ENCODE data around the gene CAB39.
"Not testable (repeated sequence)": the region's sequence is repeated elsewhere in the genome, so short reads cannot be mapped to it uniquely, and the experiment has no call there.

Gene CAB39

DNA sequence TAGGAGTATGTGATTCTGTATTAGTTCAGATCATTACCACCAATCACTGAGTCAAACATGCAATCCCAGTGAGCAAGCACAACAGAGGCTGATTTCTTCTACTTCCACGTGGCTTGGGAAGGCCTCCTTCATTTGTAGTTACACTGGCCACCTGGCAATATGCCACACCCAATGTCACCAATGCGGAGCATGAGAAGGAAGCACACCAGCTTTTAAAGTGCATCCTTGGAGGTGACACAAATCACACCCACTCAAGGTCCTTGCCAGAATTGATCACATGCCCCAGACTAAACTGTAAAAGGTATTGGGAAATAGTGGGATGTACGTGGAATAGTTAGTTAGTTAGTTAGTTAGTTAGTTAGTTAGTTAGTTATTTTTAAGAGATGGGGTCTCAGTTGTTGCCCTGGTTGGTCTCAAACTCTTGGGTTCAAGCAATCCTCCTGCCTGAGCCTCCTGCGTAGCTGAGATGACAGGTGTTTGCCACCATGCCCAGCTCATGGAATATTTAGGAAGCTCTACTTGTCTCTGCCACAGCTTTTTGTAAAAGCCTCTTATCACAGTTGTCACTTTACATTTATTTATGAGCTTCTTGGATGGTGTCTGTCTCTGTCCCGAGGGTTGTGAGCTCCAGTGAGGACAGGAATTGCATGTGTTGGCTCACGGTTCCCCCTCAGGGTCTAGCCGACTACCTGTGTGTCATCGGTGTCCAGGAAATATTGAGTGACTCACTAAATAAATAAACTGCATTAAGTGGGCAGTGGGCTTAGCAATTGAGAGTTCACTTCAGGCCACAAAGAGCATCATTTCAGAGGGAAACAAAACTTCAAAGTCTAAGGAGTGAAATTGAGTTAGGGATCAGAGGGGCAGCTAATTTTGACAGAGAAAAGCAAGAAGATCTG, 28.1 kb upstream of the CAB39 start:
- no peak for DNase-seq

DNA sequence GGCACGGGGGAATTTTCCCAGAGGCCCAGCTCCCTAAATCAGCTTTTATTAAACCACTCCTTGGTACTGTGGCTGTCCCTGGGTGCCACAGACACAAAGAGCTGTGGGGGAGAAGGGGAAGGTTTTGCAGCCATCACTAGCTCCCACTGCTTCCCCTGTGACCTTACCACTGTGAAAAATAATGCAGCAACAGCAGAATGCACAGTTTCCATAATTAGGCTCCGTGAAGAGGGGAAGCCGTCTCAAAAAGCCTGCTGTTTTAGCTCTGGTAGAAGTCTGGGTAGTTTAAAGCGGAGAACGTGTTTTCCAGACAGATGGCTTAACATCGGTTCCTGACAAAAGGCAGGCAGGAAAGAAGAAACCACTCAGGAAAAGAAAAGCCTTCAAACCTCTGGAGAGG, 27.5 kb upstream of the CAB39 start:
- no peak for DNase-seq

DNA sequence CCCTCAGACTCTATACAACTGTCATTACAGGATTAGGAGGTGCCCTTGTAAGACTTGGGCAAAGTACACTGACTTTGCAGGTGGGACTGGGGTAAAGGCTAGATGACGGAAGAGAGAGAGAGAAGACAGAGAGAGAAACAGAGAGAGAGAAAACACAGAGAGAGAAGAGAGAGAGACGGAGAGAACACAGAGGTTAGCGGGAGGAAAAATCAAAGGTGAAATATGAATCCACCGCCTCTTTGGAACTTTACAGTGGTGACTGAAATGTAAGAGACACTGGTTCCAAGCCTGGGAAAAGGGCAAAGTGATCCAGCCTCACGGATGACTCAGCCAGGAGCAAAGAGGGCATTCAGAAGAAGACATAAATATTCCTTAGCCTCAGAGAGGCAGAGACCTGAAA, 25.1 kb upstream of the CAB39 start:
- no peak for DNase-seq

DNA sequence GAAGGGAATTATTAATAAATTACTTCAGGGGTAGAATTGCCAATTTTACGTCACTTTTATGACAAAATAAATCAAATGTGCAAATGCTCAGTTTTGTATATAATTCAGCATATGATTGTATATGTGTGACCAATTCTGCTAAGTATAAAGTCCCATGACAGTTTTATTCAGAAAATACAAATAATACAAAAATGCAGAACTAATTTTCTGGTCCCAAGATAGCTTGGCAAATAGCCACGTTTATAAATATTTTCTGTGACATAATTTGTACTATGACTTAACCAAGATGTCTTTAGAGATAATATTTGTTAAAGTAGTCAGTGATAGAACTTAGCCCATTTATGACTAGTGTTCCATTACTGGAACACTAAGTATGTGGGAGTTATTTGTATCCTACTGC, 24.2 kb upstream of the CAB39 start:
- no peak for DNase-seq

DNA sequence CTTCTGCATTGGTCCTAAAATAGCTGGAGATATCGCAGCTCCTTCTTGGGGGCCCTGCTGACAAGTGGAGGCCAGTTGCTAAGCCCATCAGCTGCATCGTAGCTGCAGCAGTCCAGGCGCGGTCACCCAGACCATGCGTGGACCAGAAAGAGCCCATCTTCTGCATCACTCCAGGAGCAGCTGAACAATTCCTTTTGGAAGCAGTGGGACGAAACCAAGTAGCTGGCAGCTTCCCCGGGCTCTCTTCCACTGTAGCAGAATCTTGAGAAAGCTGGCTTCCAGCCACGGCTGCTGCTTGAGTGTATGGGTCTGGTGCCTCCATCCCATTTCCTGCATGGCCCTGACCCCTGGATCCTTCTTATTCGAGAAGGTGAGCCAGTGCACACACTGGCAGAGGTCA, 22.2 kb upstream of the CAB39 start:
- DNase-seq, result no peak

DNA sequence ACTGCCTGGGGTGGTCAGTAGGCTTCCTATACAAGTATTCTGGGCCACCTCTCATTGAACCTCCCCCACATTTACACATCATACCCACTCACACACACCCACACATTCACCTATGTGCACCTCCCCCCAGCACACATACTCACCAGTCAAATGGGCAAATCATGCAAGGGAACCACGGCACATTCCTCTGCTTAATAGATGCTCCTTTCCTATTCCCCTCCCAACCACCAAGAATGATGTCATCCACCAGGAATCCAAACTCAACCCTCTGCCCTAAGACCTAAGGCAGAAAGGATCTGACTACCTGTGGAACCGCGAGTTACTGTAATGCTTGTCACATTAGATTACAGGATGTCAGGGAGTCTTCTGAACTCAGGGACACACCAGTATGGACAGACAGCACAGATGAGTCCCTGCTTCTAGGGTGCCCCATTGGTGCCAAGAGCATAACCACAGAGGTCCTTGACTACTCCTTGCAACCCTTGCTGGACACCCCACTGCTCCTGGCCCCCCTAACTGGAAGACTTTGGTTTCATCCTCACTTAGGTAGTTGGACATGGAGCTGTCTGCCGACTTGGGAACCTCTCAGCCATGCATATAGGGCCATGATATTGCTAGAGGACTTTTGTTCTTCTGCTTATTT, 21.5 kb upstream of the CAB39 start:
- no peak for DNase-seq

DNA sequence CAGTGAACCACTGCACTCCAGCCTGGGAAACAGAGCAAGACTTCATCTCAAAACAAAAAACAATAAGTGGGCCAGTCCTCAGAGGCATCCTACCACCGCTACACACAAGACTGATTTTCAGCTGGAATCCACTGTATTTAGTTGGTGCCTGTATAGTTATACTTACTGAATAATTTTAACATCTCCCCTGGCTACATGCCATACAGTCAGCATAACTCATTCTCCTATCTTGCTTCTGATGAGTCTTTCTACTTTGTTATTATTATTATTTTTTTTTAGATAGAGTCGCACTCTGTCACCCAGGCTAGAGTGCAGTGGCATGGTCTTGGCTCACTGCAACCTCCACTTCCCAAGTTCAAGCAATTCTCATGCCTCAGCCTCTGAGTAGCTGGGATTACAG, 19.9 kb upstream of the CAB39 start:
- no peak for DNase-seq

DNA sequence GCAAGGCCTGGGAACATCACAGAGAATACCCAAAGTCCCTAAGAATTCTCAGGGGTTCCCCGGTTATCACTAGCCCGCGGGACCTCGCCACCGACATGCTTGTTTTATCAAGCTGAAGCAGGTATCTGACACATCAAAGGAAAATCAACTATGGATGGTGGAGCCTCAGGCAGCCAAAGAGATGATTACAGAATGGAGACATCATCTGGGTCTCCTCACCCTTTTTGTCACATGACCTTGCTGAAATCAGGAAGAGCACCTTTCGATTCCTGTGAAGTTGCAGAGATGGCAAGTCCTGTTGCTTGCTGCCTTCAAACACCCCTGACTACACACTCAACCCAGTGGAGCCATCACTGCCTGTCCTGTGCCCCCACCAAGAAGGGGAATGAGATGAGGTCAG, 19.2 kb upstream of the CAB39 start:
- no peak for DNase-seq

DNA sequence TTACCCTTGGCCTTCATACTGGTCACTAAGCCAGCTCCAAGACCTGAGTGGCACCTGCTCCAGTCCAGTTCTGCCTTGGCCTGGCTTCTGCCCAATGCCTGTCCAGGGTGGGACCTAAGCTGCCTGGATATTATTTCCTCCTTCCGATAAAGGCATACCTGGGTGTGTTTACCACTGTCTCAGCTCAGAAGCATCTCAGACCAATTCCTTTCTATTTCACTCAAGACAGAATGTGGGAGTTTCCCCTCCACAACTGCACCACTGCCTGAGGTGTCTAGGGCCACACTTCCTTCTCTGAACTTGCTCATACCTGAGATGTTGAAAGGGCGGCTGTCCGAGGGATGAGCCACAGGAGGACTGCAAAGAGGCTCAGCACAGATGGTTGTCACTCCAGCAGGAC, 18.4 kb upstream of the CAB39 start:
- peak; percentile 32 for DNase-seq

DNA sequence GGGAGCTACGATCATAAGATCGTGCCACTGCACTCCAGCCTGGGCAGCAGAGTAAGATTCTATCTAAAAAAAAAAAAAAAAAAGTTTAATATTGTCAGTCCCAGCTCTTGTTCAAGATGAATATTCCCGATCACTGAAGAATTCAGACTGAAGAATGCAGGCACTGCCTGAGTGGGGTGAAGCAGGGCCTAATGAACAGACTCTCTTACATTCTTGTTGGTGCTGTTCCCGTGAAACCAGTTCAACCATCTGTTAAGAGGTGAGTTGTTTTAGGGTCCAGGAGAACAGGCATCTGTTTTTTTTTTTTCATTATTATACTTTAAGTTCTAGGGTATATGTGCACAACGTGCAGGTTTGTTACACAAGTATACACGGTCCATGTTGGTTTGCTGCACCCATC, 17.1 kb upstream of the CAB39 start:
- no peak for DNase-seq

DNA sequence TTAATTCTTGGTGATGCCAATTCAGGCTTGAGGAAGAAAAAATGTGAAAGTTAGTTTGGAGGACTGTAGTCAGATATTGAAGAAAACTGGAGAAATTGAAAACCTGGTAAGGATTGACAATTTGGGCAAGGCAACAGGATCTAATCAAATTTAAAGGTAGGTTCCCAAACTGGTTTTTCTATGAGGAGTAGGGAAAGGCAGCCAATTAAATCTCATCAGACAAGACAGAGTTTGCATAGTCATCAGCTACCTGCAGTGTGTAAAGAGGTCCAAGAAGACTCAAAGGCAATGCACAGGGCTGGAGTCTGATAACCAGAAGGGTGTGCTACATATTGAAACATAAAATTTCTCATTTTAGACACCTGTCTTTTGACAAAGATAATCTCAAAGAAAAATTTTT, 16.0 kb upstream of the CAB39 start:
- DNase-seq, result no peak

DNA sequence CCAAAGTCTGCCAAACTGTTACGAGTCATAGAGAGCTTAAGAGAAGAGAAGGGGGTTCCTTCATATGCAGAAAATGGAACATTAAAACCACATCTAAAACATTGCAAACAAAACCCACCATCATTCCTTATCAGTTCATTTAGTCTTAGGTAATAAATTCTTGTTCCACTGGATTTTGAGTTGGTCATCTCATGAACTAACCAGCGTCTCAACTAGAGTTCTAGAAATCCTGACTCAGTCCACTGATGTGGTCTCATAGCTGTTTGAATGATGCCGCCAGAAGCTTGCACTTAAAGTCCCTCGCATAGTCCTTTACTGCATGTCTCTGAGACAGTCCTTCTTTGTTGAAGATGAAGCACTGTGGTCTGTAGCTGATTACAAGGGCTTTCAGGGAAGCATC, 15.0 kb upstream of the CAB39 start:
- no peak for DNase-seq

DNA sequence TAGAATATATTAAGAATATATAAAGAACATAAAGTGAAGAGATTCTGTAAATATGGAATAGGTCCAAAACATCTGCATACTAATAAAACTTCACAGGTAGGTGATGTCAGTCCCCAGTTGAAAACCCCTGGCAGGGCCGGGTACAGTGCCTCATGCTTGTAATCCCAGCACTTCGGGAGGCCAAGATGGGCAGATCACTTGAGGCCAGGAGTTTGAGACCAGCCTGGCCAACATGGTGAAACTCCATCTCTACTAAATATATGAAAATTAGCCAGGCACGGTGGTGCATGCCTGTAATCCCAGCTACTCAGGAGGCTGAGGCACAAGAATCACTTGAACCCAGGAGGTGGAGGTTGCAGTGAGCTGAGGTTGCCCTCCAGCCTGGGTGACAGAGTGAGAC, 13.9 kb upstream of the CAB39 start:
- not testable (repeated sequence) for DNase-seq

DNA sequence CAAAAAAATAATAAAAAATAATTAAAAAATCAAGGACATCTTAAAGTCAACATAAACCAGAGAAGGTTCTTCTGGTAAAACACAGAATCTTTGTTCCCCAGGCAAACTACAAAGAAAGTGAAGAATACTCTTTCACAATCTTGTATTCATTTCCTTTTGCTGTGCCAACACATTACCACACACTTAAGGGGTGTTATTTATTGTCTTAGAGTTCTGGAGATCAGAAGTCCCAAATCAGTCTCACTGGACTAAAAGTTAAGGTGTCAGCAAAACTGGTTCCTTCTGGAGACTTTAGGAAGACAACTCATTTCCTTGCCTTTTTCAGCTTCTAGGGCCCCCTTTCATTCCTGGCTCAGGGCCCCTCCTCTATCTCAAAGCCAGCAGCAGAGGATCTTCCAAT, 12.2 kb upstream of the CAB39 start:
- DNase-seq, result no peak

DNA sequence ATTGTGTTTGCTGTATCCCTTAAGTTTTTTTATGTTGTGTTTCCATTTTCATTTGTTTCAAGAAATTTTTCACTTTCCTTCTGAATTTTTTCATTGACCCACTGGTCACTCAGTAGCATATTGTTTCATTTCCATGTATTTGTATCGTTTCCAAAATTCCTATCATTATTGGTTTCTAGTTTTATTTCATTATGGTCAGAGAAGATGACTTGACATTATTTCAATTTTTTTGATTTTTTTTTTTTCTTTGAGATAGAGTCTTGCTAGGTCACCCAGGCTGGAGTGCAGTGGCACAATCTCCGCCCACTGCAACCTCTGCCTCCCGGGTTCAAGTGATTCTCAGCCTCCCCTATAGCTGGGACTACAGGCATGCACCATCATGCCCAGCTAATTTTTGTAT, 11.3 kb upstream of the CAB39 start:
- no peak for DNase-seq

DNA sequence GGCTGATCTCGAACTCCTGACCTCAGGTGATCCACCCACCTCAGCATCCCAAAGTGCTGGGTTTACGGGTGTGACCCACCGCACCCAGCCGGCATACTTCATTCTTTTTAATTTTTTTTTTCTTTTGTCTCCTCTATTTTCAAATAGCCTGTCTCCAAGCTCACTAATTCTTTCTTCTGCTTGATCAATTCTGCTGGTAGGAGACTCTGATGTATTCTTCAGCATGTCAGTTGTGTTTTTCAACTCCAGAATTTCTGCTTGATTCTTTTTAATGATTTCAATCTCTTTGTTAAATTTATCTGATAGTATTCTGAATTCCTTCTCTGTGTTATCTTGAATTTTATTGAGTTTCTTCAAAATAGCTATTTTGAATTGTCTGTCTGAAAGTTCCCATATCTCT, 10.2 kb upstream of the CAB39 start:
- DNase-seq, result not testable (repeated sequence)

DNA sequence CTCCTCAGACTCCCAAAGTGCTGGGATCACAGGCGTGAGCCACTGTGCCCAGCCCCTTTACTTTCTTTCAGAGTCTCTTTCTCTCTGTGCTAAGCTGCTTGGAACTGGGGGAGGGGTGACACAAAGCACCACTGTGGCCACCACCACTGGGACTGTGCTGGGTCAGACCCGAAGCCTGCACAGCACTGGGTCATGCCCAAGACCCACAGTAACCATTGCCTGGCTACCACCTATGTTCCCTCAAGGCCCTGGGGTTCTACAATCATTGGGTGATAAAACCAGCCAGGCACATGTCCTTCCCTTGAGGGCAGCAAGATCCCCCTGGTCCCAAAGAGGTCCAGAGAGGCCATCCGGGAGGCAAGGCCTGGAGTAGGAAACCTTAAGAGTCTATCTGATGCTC, 9.1 kb upstream of the CAB39 start:
- no peak for DNase-seq

DNA sequence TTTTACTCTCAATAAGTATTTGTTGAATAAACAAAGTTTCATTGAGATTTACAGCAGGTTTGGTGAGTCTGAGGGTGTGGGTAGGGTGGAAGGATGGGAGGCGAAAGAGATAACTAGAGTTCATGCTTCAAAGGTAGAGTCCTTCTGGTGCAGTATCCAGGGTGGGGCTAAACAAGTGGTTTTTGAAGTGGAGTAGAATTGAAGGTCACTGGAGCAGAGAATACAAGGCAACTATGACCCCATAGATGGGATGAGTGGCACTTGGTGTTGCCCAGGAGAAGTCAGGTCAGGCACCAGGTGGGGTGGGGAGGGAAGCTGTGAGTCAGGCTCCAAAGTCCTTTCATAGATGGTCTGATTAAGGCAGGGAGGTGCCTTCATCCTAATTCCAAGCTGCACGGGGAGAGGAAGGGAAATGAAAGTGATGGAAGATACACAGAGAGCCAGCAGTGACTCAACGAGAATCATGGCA, 6.6 kb upstream of the CAB39 start:
- DNase-seq, result no peak

DNA sequence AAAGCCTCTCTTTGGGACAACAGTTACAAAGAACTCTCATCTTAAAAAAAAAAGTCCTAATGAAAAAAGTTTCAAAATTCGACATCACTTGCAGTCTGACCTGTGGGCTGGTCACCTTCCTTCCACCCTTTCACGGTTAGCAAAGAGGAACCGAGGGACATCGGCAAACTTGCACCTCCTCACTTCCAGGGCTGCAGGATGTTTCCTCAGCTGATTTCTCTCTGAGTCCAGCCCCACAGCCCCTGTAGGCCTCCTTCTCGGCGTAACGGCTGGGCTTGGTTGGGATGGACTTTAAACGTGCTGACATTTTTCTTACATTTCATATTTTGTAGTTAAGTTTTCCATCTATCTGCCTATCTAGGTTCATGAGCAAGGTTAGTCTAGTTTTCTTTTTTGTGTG, 5.7 kb upstream of the CAB39 start:
- DNase-seq, result no peak

DNA sequence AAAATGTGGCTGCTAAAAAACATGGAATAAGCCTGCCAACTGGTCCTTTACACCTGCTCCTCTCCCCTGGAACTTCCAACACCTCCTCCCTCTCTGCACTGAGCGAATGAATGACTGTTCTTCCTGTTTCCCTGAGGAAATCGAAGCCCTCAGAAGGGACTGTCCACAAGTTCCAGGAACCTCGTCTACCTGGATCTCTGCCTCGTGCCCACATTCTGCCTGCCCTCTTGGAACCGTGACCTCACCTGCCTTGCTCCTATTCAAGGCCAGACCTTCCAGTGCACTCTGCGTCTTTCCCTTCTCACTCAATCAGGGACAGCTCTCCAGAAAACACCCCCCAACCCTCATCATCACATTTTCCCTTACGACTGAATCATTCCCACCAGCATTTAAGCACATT, 4.4 kb upstream of the CAB39 start:
- DNase-seq, result no peak

DNA sequence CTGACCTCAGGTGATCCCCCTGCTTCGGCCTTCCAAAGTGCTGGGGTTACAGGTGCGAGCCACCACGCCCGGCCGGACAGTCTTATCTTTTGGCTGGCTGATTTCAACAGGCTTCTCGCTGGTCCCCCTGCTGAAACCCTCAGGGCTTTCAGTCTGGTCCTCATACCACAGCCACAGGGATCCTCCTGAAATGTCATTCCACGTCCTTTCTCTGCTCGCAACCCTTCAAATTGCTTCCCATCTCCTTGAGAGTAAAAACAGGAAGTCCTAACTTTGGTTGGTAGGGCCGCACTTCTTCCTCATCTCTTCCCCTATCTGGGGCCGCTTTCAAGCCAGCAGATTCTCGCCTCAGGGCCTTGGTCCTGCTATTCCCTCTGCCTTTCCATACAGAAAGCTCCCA, 1.4 kb upstream of the CAB39 start:
- DNase-seq, result no peak

DNA sequence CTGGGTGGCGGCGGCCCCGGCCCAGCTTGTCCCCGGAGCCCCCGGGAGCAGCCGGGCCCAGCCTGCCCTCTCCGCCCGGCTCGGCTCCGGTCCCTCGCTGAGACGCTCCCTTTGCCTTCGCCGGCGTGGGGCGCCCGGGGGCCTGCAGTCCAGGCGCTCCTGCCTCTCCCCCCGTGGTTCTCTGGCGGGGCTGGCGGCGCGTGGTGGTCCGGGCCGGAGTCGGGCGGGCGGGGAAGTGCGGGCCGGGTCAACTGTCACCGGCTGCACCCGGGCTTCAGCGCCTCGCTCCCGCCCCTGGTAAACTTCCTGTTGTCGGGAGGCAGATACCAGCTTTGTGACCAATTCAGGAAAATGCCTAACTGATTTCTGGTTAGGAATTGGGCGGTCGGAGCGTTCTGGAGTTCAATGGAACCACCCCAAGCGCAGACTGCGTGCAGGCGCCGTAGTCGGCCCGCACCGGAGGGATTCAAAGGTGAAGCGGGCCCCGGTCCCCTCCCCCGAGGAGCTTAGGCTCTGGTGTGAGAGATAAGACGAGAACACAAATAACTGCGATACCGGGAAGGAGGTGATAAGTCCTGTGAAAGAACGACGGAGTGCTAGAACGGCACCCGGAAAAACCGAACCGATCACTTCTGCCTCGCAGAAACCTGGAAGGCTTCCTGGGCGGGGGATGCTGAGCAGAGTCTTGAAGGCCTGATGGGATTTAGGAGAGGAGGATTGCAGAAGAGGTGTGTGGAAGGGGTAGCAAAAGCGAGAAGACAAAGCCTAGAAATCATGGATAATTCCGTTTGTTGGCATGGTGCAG, 891 bp downstream of the CAB39 start:
- peak; percentile 41 for DNase-seq

DNA sequence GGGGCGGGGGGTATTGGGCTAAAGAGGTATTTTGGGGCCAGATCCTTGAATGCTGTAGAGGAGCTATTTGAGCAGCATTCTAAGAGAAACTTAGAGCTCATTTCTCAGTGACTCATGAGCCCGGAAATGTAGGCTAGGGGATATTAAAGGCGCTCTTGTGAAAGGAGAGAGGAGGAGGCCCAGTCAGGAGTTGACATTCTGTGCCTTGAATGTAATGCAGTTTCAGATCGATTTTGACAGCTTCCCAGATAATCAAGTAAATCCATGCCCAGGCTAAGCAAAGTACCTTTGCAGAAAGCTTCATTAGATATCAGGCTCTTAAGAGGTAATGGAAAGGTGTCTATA, 1.5 kb downstream of the CAB39 start:
- DNase-seq, result peak; percentile 76

DNA sequence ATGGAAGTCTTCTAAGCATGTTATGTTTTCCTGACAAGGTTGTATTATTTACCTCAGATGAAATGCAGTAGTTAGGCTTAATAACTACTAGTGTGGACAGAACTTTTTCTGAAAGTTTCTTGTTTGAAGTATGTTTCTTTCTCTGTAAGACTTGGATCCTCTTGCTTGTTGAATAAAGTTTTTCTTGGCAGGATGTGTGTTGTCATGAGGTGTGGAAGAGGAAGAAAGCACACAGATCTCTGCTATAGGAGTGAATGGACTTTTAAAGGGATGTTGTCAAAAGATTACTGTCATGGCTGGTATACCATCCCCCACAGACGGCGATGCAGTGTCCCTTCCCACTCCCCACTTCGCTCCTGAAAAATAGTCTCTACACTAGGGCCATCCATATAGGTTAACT, 2.6 kb downstream of the CAB39 start:
- peak; percentile 37 for DNase-seq

Data from activated CD4-positive, alpha-beta T cell treated with anti-CD3 and anti-CD28 coated beads, Interleukin-2, amount 50 U/mL, for 16 hours (primary cell).